Measurements from ENCODE around the gene RNF227.

- TF ChIP-seq, protein P1, sequence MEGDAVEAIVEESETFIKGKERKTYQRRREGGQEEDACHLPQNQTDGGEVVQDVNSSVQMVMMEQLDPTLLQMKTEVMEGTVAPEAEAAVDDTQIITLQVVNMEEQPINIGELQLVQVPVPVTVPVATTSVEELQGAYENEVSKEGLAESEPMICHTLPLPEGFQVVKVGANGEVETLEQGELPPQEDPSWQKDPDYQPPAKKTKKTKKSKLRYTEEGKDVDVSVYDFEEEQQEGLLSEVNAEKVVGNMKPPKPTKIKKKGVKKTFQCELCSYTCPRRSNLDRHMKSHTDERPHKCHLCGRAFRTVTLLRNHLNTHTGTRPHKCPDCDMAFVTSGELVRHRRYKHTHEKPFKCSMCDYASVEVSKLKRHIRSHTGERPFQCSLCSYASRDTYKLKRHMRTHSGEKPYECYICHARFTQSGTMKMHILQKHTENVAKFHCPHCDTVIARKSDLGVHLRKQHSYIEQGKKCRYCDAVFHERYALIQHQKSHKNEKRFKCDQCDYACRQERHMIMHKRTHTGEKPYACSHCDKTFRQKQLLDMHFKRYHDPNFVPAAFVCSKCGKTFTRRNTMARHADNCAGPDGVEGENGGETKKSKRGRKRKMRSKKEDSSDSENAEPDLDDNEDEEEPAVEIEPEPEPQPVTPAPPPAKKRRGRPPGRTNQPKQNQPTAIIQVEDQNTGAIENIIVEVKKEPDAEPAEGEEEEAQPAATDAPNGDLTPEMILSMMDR (IDR thresholded peaks at IDR 0.05): no peak
- TF ChIP-seq EZH2 (IDR thresholded peaks at IDR 0.05): no peak
These were observed 16.4 kb upstream of the RNF227 start for GRCh38 chr17:7932483-7932891.

Data from neural progenitor cell (in vitro differentiated cells).